A549 treated with CpdA at 1 μM for 4 hours (cell line): ENCODE measurements around the gene CTNNA3. TPM values are rescaled to one million over a fixed set of nuclear protein-coding genes. Genes with fewer than 3 reads are reported as not detected.

ENCODE experiments used
- total RNA-seq: library from RNA; stranded (reverse); fragments of 200-300 nt; extraction: Qiagen RNA extraction; gene quantifications from 5 replicates; pipeline ENCODE4 v1.2.3, GENCODE V29; 2022; ENCODE audit warnings: low read depth

The CTNNA3 gene
- total RNA-seq, result not detected in 5 replicates

GRCh38 chr10:67696029-67696428, at the start of gene CTNNA3:
CTNNA3 (minus strand) TSS chr10:67696195.

GRCh38 chr10:66925896-66926715, 769.9 kb downstream of the CTNNA3 start, which contains the start of gene LRRTM3:
LRRTM3 (plus strand) TSS chr10:66926036.

Other genes starting within 250 kb of the CTNNA3 start
- gene DNAJC12, start 142.0 kb upstream of the CTNNA3 start, total RNA-seq, result 56.2 to 75.8 TPM (median 66.0 TPM) in 5 replicates
- gene SIRT1, start 188.5 kb upstream of the CTNNA3 start, total RNA-seq, result 25.6 to 32.3 TPM (median 26.5 TPM) in 5 replicates